ENCODE measurements around the gene C12orf75. TPM values are rescaled to one million over a fixed set of nuclear protein-coding genes. Genes with fewer than 3 reads are reported as not detected.

C12orf75 gene
- total and polyA plus RNA-seq, 8 donors = 4.9 to 145 (median 43.4) TPM; not detected in 1

GRCh38 chr12:105396024-105396423 is 65.5 kb downstream of the C12orf75 start:
- no peak overlapping the region for H3K4me3 ChIP-seq

GRCh38 chr12:105396983-105397382 is 66.5 kb downstream of the C12orf75 start:
- TF ChIP-seq EP300 (IDR thresholded peaks at IDR 0.05) = no peak
- no peak for TF ChIP-seq POLR2A (IDR thresholded peaks at IDR 0.05)
- no peak for TF ChIP-seq POLR2AphosphoS5 (IDR thresholded peaks at IDR 0.05)
- no peak for TF ChIP-seq CTCF (IDR thresholded peaks at IDR 0.05)
- WGBS, 5 donors = 85 to 96% (median 95%) methylated on average over 2 of the region's 2 CpGs
- H3K27ac ChIP-seq = no peak overlapping the region
- H3K4me3 ChIP-seq = no peak overlapping the region
- peaks cover 0 to 6% (median 0%) of the 10 kb centered on the region in 4 donors for H3K9me3 ChIP-seq
- DNase-seq = no peak
- H3K4me1 ChIP-seq = no peaks in the 10 kb centered on the region
- H3K36me3 ChIP-seq = no peaks in the 10 kb centered on the region
- no peaks in the 10 kb centered on the region for H3K27me3 ChIP-seq
- intact Hi-C loops (cut with DNase I; ENCODE audit: low total_unique reads) = no loop called here

More at GRCh38 chr12:105396024-105396423, 65.5 kb downstream of the C12orf75 start:
- TF ChIP-seq CTCF (IDR thresholded peaks at IDR 0.05) = no peak
- no peak for TF ChIP-seq POLR2AphosphoS5 (IDR thresholded peaks at IDR 0.05)
- TF ChIP-seq EP300 (IDR thresholded peaks at IDR 0.05) = no peak
- 96 to 100% (median 100%) methylated on average over 1 of the region's 1 CpG for WGBS, 5 donors
- intact Hi-C loops (cut with DNase I; ENCODE audit: low total_unique reads) = no loop called here
- no peak overlapping the region for H3K27ac ChIP-seq
- DNase-seq = no peak
- peaks cover 0 to 6% (median 0%) of the 10 kb centered on the region in 4 donors for H3K9me3 ChIP-seq
- no peaks in the 10 kb centered on the region for H3K27me3 ChIP-seq
- no peaks in the 10 kb centered on the region for H3K4me1 ChIP-seq
- H3K36me3 ChIP-seq = no peaks in the 10 kb centered on the region

GRCh38 chr12:105398930-105399329 is 68.4 kb downstream of the C12orf75 start:
- no peak for DNase-seq
- Histone ChIP-seq H3K9me3 (peaks cover 0 to 6% (median 0%) of the 10 kb centered on the region in 4 donors), H3K4me3 (no peak overlapping the region), H3K27ac (no peak overlapping the region), H3K36me3 (no peaks in the 10 kb centered on the region), H3K27me3 (no peaks in the 10 kb centered on the region), H3K4me1 (no peaks in the 10 kb centered on the region)
- WGBS, 5 donors = 90 to 100% (median 93%) methylated on average over 2 of the region's 2 CpGs
- TF ChIP-seq POLR2AphosphoS5 (IDR thresholded peaks at IDR 0.05) = no peak
- no peak for TF ChIP-seq EP300 (IDR thresholded peaks at IDR 0.05)
- no peak for TF ChIP-seq CTCF (IDR thresholded peaks at IDR 0.05)
- no peak for TF ChIP-seq POLR2A (IDR thresholded peaks at IDR 0.05)
- intact Hi-C loops (cut with DNase I; ENCODE audit: low total_unique reads) = no loop called here

- Histone ChIP-seq H3K36me3 (no peaks in the 10 kb centered on the region), H3K4me3 (no peak overlapping the region), H3K27ac (no peak overlapping the region), H3K27me3 (no peaks in the 10 kb centered on the region), H3K9me3 (peaks cover 0 to 6% (median 0%) of the 10 kb centered on the region in 4 donors), H3K4me1 (no peaks in the 10 kb centered on the region)
- no peak for DNase-seq
- TF ChIP-seq POLR2AphosphoS5 (IDR thresholded peaks at IDR 0.05) (no peak), CTCF (IDR thresholded peaks at IDR 0.05) (no peak), POLR2A (IDR thresholded peaks at IDR 0.05) (no peak), EP300 (IDR thresholded peaks at IDR 0.05) (no peak)
- intact Hi-C loops (cut with DNase I; ENCODE audit: low total_unique reads) = no loop called here
- WGBS, 5 donors = 79 to 96% (median 87%) methylated on average over 7 of the region's 7 CpGs
These were observed 69.1 kb downstream of the C12orf75 start for GRCh38 chr12:105399428-105400081.
